ENCODE results near the gene AKAP3.

The AKAP3 gene

GRCh38 chr12:4579305-4580102 is 69.3 kb downstream of the AKAP3 start:
- DNase-seq (ENCODE audit: low read depth, low spot score), result no peak
- TF ChIP-seq CTCF (IDR thresholded peaks at IDR 0.05; ENCODE audit: low read depth, low read length), result peak; percentile 27
- no peak overlapping the region for H3K4me3 ChIP-seq (ENCODE audit: low read depth, low read length)
- in situ Hi-C loops (cut with HindIII; ENCODE audit: low sequenced_read_pairs), result no loop called here

GRCh38 chr12:4572680-4573079 is 76.2 kb downstream of the AKAP3 start:
- H3K4me3 ChIP-seq (ENCODE audit: low read depth, low read length), result no peak overlapping the region
- TF ChIP-seq CTCF (IDR thresholded peaks at IDR 0.05; ENCODE audit: low read depth, low read length), result no peak
- in situ Hi-C loops (cut with HindIII; ENCODE audit: low sequenced_read_pairs), result no loop called here
- DNase-seq (ENCODE audit: low read depth, low spot score), result no peak

GRCh38 chr12:4569261-4569660 is 79.6 kb downstream of the AKAP3 start:
- TF ChIP-seq CTCF (IDR thresholded peaks at IDR 0.05; ENCODE audit: low read depth, low read length), result no peak
- DNase-seq (ENCODE audit: low read depth, low spot score), result no peak
- in situ Hi-C loops (cut with HindIII; ENCODE audit: low sequenced_read_pairs), result no loop called here
- no peak overlapping the region for H3K4me3 ChIP-seq (ENCODE audit: low read depth, low read length)

- no peak for TF ChIP-seq CTCF (IDR thresholded peaks at IDR 0.05; ENCODE audit: low read depth, low read length)
- no peak for DNase-seq (ENCODE audit: low read depth, low spot score)
- no peak overlapping the region for H3K4me3 ChIP-seq (ENCODE audit: low read depth, low read length)
- in situ Hi-C loops (cut with HindIII; ENCODE audit: low sequenced_read_pairs), result no loop called here
These were observed 81.6 kb downstream of the AKAP3 start for GRCh38 chr12:4567073-4567881.

GRCh38 chr12:4566474-4566873 is 82.4 kb downstream of the AKAP3 start:
- no peak for TF ChIP-seq CTCF (IDR thresholded peaks at IDR 0.05; ENCODE audit: low read depth, low read length)
- in situ Hi-C loops (cut with HindIII; ENCODE audit: low sequenced_read_pairs), result no loop called here
- no peak overlapping the region for H3K4me3 ChIP-seq (ENCODE audit: low read depth, low read length)
- no peak for DNase-seq (ENCODE audit: low read depth, low spot score)

All from astrocyte of the spinal cord (primary cell).